Daoy (cell line): ENCODE measurements around the gene KLC1. TPM values are rescaled to one million over a fixed set of nuclear protein-coding genes. Genes with fewer than 3 reads are reported as not detected.
A peak's percentile ranks its signal among the peaks of the same experiment; 100 is the strongest.

Experiments
- DNase-seq: peaks from one replicate; pipeline ENCODE4 v3.0.0-alpha.2; 2015; ENCODE audit warnings: low read depth
- total RNA-seq: library from RNA; depleted of rRNA; stranded (reverse); fragments of >200 nt; shearing (Covaris generic); gene quantifications from 2 replicates; pipeline ENCODE4 v1.2.3, GENCODE V29; 2014

Gene KLC1
- total RNA-seq, 1 experiment from 2014 or later, result 178 TPM

- DNase-seq, result no peak
Observed at GRCh38 chr14:103719751-103720150, 90.7 kb downstream of the KLC1 start.

- DNase-seq, result peak; percentile 95
Observed at GRCh38 chr14:103721334-103722120, 92.5 kb downstream of the KLC1 start.

GRCh38 chr14:103723748-103724081 is 94.7 kb downstream of the KLC1 start:
- no peak for DNase-seq

GRCh38 chr14:103724116-103724515 is 95.1 kb downstream of the KLC1 start:
- DNase-seq, result peak; percentile 66

- no peak for DNase-seq
Observed at GRCh38 chr14:103725001-103725682, 96.1 kb downstream of the KLC1 start.

- DNase-seq, result no peak
Observed at GRCh38 chr14:103725739-103726395, 96.9 kb downstream of the KLC1 start.

GRCh38 chr14:103726474-103726873 is 97.5 kb downstream of the KLC1 start:
- DNase-seq, result no peak

- no peak for DNase-seq
Observed at GRCh38 chr14:103727313-103727980, 98.4 kb downstream of the KLC1 start.

GRCh38 chr14:103728141-103728540 is 99.1 kb downstream of the KLC1 start:
- DNase-seq, result no peak

- no peak for DNase-seq
Observed at GRCh38 chr14:103728721-103729120, 99.7 kb downstream of the KLC1 start.

GRCh38 chr14:103729496-103730448 is 100.8 kb downstream of the KLC1 start:
- DNase-seq, result no peak

GRCh38 chr14:103730490-103731035 is 101.6 kb downstream of the KLC1 start:
- no peak for DNase-seq

- DNase-seq, result no peak
Observed at GRCh38 chr14:103731481-103731880, 102.5 kb downstream of the KLC1 start.

GRCh38 chr14:103731916-103732867 is 103.2 kb downstream of the KLC1 start:
- no peak for DNase-seq

- DNase-seq, result no peak
Observed at GRCh38 chr14:103732868-103733620, 104.0 kb downstream of the KLC1 start.

- DNase-seq, result no peak
Observed at GRCh38 chr14:103733651-103734050, 104.6 kb downstream of the KLC1 start.

- DNase-seq, result no peak
Observed at GRCh38 chr14:103734081-103734888, 105.3 kb downstream of the KLC1 start.

GRCh38 chr14:103735022-103735421 is 106.0 kb downstream of the KLC1 start:
- no peak for DNase-seq
